ENCODE results near the gene EIF4A2. TPM values are rescaled to one million over a fixed set of nuclear protein-coding genes. Genes with fewer than 3 reads are reported as not detected.

EIF4A2 gene
- total and polyA plus RNA-seq, 2 of the 13 experiments (the other 11 are each of a cell fraction or from before 2014, with no cell fraction given) = 480 to 596 TPM

DNA sequence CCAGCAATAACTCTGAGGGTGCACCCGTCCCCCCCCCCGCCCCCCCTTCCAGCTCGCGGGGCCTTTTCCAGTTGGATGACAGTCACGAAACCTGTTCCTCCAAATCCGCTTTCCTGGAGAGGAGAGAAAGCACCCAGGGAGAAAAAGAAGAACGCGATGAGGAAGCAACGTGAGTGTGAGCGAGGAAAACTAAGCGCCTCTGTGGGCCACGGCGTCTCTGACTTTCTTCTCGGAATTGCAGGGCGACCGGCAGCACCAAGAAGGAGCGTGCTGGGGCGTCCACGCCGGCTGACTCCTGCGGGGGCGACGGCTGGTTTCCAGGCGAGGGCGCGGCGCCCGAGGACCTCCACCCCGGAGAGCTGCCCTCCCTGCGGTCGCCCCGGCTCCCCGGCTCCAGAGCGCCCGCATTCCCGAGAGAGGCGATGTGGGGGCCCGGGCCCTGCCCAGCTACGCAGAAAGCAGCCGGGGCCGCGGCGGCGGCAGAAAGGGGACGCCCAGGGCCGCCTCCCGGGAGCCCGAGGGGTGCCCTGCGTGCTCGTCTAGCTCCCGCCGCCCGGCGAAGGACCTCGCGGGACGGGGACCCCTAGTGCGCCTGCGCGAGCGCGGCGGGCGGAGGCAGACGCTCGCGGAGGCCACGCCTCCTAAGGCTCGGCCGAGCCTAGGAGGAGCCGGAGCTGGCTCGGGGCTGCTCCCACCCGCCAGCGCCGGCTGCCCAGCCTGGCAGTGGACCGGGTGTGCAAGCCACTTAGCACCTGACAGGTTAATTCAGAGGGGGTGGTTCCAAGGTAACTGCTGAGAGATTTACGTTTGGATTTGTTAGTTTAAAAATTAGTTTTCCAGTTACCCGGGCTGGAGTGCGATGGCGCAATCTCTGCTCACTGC is 43.8 kb downstream of the EIF4A2 start (continued):
- TF ChIP-seq HOXA3 (CRISPR knock-in tag; IDR thresholded peaks at IDR 0.05) (0 out of 2 replicates have a peak, but pooled peaks have one; percentile 12), HDAC1 (CRISPR knock-in tag; IDR thresholded peaks at IDR 0.05) (peak; percentile 33; the same call in 1 of the 2 replicates), ZFY (CRISPR knock-in tag; IDR thresholded peaks at IDR 0.05) (peak; percentile 46), RNF2 (conservative IDR thresholded peaks at IDR 0.05; ENCODE audit: low read depth) (peak; percentile 99), HOXA7 (CRISPR knock-in tag; IDR thresholded peaks at IDR 0.05) (no peak), ZNF563 (CRISPR knock-in tag; IDR thresholded peaks at IDR 0.05) (peak; percentile 63; the same call in 1 of the 2 replicates), TMF1 (CRISPR knock-in tag; IDR thresholded peaks at IDR 0.05; ENCODE audit: low read depth) (no peak), ZNF446 (CRISPR knock-in tag; IDR thresholded peaks at IDR 0.05) (0 out of 2 replicates have a peak, but pooled peaks have one; percentile 43), REL (CRISPR knock-in tag; conservative IDR thresholded peaks at IDR 0.05) (no peak), ZSCAN21 (CRISPR knock-in tag; IDR thresholded peaks at IDR 0.05; ENCODE audit: borderline replicate concordance) (0 out of 2 replicates have a peak, but pooled peaks have one; percentile 40), ZNF550 (CRISPR knock-in tag; IDR thresholded peaks at IDR 0.05; ENCODE audit: borderline replicate concordance) (no peak)
- TF ChIP-seq, protein P1, sequence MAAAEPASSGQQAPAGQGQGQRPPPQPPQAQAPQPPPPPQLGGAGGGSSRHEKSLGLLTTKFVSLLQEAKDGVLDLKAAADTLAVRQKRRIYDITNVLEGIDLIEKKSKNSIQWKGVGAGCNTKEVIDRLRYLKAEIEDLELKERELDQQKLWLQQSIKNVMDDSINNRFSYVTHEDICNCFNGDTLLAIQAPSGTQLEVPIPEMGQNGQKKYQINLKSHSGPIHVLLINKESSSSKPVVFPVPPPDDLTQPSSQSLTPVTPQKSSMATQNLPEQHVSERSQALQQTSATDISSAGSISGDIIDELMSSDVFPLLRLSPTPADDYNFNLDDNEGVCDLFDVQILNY (CRISPR knock-in tag; conservative IDR thresholded peaks at IDR 0.05) = peak; percentile 27; the same call in 1 of the 2 replicates

DNA sequence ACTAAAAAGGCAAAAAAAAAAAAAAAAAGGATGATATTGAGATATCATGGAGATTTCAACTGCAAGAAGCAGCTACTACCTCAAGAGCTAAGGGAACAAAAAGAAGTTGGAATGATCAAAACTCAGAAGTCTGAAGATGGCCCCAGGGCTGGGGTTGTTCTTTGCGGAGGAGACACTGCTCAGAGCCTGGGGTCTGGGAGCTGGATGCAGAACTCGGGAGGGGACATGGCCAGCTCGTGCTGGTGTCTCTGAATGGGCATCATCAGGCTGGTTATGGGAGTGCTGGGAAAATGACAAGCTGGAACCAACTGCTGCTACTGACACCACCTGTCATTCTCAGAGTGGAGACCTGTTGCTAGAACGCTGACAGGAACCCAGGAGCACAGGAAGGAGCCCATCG is 45.0 kb downstream of the EIF4A2 start:
- intact Hi-C loops (cut with micrococcal nuclease; ENCODE audit: unreplicated experiment) = no loop called here
- no peak overlapping the region for H3K9ac ChIP-seq (ENCODE audit: insufficient read depth, low read depth, low read length)
- no TSS peak for BruUV-seq (replicated peaks)
- no peak overlapping the region for H3K4me2 ChIP-seq (ENCODE audit: low read depth, low read length)
- POLR2A ChIA-PET = interaction anchor here (2.3 kb wide), 1 partner anchor 210 kb away, joined by 6 read pairs; no protein-coding TSS in a partner anchor
- H3K36me3 ChIP-seq (replicated peaks in 1 of 2; ENCODE audit: control insufficient read depth in 1 of 2, insufficient read depth in 2 of 2, low read length in 2 of 2) = no peaks in the 10 kb centered on the region
- CTCF ChIA-PET (ENCODE audit: low intra/inter-chr PET ratio, low total read pairs) = no interaction called here
- no peak for FAIRE-seq
- DNase-seq (ENCODE audit: low spot score) = no peak
- H2AFZ ChIP-seq (ENCODE audit: low read length) = no peak overlapping the region
- no peak overlapping the region for H3K27ac ChIP-seq (ENCODE audit: extremely low read length, insufficient read depth, low read length)
- no peak for ATAC-seq
- peaks cover 29% of the 10 kb centered on the region for H3K4me1 ChIP-seq (ENCODE audit: insufficient read depth, low read length)
- 40% methylated on average over 5 of the region's 5 CpGs for WGBS (ENCODE audit: low lambda C conversion rate)
- no peak overlapping the region for H3K4me3 ChIP-seq (replicated peaks in 1 of 3; ENCODE audit: insufficient read depth in 1 of 3, low read depth in 2 of 3, low read length in 3 of 3)
- peaks cover 0 to 42% of the 10 kb centered on the region in 2 experiments; a peak in 4 of 5 replicates for H3K27me3 ChIP-seq (ENCODE audit: control insufficient read depth in 1 of 2, insufficient read depth in 2 of 2, low read length in 2 of 2)
- no peaks in the 10 kb centered on the region for H3K9me3 ChIP-seq (ENCODE audit: low read length)
- H3K79me2 ChIP-seq (ENCODE audit: insufficient read depth, low read length) = no peaks in the 10 kb centered on the region
- in situ Hi-C loops (cut with HindIII; ENCODE audit: extremely low pct_ligation_motif_present, low pct_unique_long_range_greater_than_20kb) = no loop called here
- H4K20me1 ChIP-seq (ENCODE audit: insufficient read depth, low read length) = peaks cover 5% of the 10 kb centered on the region; the same call in 1 of the 2 replicates
- TF ChIP-seq NFATC3 (CRISPR knock-in tag; IDR thresholded peaks at IDR 0.05) (no peak), ZNF788 (CRISPR knock-in tag; IDR thresholded peaks at IDR 0.05; ENCODE audit: borderline replicate concordance) (no peak)
- TF ChIP-seq, protein P2, sequence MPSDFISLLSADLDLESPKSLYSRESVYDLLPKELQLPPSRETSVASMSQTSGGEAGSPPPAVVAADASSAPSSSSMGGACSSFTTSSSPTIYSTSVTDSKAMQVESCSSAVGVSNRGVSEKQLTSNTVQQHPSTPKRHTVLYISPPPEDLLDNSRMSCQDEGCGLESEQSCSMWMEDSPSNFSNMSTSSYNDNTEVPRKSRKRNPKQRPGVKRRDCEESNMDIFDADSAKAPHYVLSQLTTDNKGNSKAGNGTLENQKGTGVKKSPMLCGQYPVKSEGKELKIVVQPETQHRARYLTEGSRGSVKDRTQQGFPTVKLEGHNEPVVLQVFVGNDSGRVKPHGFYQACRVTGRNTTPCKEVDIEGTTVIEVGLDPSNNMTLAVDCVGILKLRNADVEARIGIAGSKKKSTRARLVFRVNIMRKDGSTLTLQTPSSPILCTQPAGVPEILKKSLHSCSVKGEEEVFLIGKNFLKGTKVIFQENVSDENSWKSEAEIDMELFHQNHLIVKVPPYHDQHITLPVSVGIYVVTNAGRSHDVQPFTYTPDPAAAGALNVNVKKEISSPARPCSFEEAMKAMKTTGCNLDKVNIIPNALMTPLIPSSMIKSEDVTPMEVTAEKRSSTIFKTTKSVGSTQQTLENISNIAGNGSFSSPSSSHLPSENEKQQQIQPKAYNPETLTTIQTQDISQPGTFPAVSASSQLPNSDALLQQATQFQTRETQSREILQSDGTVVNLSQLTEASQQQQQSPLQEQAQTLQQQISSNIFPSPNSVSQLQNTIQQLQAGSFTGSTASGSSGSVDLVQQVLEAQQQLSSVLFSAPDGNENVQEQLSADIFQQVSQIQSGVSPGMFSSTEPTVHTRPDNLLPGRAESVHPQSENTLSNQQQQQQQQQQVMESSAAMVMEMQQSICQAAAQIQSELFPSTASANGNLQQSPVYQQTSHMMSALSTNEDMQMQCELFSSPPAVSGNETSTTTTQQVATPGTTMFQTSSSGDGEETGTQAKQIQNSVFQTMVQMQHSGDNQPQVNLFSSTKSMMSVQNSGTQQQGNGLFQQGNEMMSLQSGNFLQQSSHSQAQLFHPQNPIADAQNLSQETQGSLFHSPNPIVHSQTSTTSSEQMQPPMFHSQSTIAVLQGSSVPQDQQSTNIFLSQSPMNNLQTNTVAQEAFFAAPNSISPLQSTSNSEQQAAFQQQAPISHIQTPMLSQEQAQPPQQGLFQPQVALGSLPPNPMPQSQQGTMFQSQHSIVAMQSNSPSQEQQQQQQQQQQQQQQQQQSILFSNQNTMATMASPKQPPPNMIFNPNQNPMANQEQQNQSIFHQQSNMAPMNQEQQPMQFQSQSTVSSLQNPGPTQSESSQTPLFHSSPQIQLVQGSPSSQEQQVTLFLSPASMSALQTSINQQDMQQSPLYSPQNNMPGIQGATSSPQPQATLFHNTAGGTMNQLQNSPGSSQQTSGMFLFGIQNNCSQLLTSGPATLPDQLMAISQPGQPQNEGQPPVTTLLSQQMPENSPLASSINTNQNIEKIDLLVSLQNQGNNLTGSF (CRISPR knock-in tag; IDR thresholded peaks at IDR 0.05) = no peak
